Progenitor cell of endocrine pancreas (in vitro differentiated cells): ENCODE measurements around the gene PLEKHG4B. TPM values are rescaled to one million over a fixed set of nuclear protein-coding genes. Genes with fewer than 3 reads are reported as not detected.

Experiments used
- DNase-seq: peaks from one replicate; pipeline ENCODE4 v3.0.0; 2021; ENCODE audit warnings: low spot score; ENCODE audit not compliant: unreplicated experiment
- H3K27ac Mint-ChIP-seq: 2 replicates; pipeline ENCODE4 v1.8.0; 2021; ENCODE audit warnings: mild to moderate bottlenecking, moderate library complexity, mixed read lengths
- H3K27me3 Mint-ChIP-seq: 2 replicates; pipeline ENCODE4 v1.8.0; 2021; ENCODE audit warnings: mixed read lengths
- H3K36me3 Mint-ChIP-seq: 2 replicates; pipeline ENCODE4 v1.8.0; 2022; ENCODE audit warnings: mixed read lengths; ENCODE audit not compliant: insufficient read depth
- H3K4me1 Mint-ChIP-seq: 2 replicates; pipeline ENCODE4 v1.8.0; 2021; ENCODE audit warnings: low read depth, mixed read lengths
- H3K4me3 Mint-ChIP-seq: 2 replicates; pipeline ENCODE4 v1.8.0; 2021; ENCODE audit warnings: low read depth, mild to moderate bottlenecking, moderate library complexity, mixed read lengths
- H3K9me3 Mint-ChIP-seq: 2 replicates; pipeline ENCODE4 v1.8.0; 2021; ENCODE audit warnings: low read depth, mixed read lengths
- total RNA-seq: library from RNA; stranded (reverse); gene quantifications from 2 replicates; pipeline ENCODE4 v1.2.1, GENCODE V29; 2021
- TF ChIP-seq, protein P1 (sequence below): fragments of 200-600 bp; sonication (generic); IDR thresholded peaks from one replicate; pipeline ENCODE4 v1.5.0; 2021; ENCODE audit warnings: antibody characterized with exemption, mild to moderate bottlenecking; ENCODE audit not compliant: unreplicated experiment

The PLEKHG4B gene
- total RNA-seq, 1 donor from 2014 or later = 59.5 TPM

DNA sequence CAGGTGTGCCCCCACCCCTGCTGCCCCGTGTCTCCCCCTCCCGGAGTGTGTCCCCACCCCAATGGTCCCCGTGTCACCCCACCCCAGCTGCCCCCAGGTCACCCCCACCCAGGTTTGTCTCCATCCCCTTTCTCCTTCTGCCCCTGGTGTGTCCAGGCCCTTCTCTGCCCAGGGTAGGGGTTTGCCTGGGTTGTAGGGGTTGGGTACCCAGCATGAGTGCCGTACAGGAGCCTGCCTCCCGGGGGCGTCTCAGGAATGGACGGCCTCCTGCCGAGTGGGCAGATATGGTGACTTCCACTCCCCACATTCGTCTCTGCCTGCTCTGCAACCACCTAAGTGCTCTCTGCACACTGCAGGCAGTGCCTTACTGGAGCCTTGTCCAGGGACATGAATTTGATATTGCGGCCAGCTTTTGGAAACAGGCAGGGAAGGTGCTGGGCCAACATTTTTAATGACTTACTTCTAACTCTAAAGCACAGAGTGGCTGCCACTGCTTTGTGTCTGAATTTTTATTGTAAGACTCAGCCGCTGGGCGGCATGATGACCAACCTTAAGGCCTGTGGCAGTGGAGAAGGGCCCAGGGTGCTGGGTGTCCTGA is 106.0 kb downstream of the PLEKHG4B start:
- no peaks in the 10 kb centered on the region for H3K9me3 Mint-ChIP-seq
- peaks cover 2% of the 10 kb centered on the region for H3K36me3 Mint-ChIP-seq
- no peak overlapping the region for H3K4me3 Mint-ChIP-seq
- no peaks in the 10 kb centered on the region for H3K27me3 Mint-ChIP-seq
- TF ChIP-seq, protein P1, sequence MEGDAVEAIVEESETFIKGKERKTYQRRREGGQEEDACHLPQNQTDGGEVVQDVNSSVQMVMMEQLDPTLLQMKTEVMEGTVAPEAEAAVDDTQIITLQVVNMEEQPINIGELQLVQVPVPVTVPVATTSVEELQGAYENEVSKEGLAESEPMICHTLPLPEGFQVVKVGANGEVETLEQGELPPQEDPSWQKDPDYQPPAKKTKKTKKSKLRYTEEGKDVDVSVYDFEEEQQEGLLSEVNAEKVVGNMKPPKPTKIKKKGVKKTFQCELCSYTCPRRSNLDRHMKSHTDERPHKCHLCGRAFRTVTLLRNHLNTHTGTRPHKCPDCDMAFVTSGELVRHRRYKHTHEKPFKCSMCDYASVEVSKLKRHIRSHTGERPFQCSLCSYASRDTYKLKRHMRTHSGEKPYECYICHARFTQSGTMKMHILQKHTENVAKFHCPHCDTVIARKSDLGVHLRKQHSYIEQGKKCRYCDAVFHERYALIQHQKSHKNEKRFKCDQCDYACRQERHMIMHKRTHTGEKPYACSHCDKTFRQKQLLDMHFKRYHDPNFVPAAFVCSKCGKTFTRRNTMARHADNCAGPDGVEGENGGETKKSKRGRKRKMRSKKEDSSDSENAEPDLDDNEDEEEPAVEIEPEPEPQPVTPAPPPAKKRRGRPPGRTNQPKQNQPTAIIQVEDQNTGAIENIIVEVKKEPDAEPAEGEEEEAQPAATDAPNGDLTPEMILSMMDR = no peak
- no peaks in the 10 kb centered on the region for H3K4me1 Mint-ChIP-seq
- DNase-seq = no peak
- no peak overlapping the region for H3K27ac Mint-ChIP-seq

DNA sequence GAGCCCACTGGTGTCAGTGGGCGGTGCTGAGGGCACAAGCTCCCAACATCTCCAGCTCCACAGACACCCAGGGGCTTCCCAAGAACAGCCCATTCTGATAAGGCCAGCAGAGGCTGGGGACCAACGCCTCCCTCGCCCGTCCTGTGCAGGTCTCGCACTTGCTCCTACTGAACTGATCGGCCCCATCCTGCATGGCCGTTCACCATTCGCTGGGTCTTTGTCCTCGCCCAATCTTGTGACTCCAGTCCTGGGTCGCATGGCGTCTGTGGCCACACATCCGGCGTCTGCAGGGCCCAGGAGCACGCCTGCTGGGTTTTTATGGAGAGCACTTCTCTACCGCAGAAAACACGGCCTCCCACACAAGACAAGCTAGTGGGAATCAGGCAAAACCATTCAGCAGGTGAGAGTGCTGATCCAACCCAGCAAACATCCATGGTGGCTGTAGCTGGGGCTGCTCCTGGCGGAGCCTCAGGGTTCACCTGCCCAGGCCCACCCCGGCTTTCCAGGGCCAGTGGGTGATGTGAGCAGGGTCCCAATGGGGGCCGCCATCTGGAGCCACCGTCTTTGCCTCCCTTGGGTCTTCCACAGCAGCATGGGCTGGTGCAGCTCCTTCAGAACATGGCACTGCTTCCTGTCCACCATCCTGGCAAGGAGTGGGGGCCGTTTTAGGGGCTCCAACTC is 106.7 kb downstream of the PLEKHG4B start:
- no peak for DNase-seq
- H3K4me1 Mint-ChIP-seq = no peaks in the 10 kb centered on the region
- H3K27ac Mint-ChIP-seq = no peak overlapping the region
- no peaks in the 10 kb centered on the region for H3K27me3 Mint-ChIP-seq
- H3K36me3 Mint-ChIP-seq = peaks cover 5% of the 10 kb centered on the region
- H3K9me3 Mint-ChIP-seq = no peaks in the 10 kb centered on the region
- H3K4me3 Mint-ChIP-seq = no peak overlapping the region
- TF ChIP-seq, protein P1 = no peak

DNA sequence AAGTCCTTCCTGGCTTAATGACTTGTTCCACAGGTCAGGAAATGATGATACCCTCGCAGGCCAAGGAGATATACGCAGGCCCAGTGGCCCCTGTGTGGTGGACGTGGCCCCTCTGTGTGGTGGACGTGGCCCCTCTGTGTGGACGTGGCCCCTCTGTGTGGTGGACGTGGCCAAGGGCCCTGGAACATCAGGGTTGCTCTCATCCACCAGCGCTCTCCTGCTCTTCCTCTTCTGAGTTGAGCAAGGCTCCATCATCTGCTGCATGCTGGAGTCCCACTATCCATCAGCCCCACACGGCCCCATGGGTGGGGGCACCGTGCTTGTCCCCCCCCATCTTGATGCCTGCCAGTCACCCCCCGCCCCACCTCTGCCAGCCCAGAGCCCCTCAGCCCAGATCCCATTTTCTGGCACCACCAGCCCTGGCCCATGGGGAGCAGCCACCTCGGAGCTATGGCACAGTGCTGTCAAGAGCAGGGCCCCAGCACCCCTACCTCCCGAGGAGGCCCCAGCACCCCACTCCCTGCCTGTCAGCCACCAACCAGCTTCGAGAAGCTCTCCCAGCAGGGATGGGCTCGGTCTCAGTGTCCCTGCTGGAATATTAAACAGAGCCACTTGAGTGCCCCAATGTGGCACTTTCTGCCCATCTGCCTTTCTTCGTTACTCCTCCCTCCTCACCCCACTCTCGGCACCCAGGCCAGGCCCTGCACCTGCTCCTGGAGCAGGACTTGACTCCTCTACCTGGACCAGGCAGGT is 107.4 kb downstream of the PLEKHG4B start:
- Mint-ChIP-seq H3K9me3 (no peaks in the 10 kb centered on the region), H3K4me3 (no peak overlapping the region), H3K27me3 (no peaks in the 10 kb centered on the region), H3K4me1 (no peaks in the 10 kb centered on the region), H3K27ac (no peak overlapping the region), H3K36me3 (peaks cover 5% of the 10 kb centered on the region)
- TF ChIP-seq, protein P1 = no peak
- DNase-seq = no peak

DNA sequence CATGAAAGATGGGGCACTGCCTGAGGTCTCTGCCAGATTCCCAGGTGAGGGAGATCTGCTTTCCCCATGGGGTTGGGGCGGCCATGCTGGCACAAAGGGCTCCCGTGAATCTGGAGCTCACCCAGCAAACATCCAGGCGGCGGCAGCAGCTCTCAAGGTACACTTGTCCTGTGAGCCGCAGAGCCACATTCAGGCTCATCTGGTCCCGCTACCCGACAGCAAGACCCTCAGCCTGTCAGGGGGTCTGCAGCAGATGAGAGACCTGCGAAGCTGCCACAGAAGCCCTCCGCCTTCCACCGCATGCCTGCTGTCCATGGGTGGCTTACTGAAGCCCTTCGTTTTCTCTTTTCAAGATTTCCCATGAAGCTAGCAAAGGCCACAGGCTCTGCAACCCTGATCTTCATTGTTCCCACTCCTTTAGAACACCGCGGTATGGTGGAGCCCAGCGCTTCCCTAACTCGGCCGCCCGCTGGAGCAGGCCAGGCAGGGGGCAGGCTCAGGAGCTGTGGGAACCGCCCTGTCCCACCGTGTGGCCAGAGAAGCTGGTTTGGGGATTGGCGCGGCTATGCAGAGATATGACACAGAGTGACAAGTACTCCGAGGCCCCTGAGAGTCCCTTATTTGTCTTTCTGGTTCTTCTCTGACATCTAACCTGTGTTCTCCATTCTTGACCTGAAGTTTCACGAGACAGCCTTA is 108.1 kb downstream of the PLEKHG4B start:
- no peaks in the 10 kb centered on the region for H3K27me3 Mint-ChIP-seq
- no peak overlapping the region for H3K27ac Mint-ChIP-seq
- H3K4me1 Mint-ChIP-seq = no peaks in the 10 kb centered on the region
- no peak for DNase-seq
- peaks cover 9% of the 10 kb centered on the region for H3K36me3 Mint-ChIP-seq
- TF ChIP-seq, protein P1 = no peak
- no peak overlapping the region for H3K4me3 Mint-ChIP-seq
- no peaks in the 10 kb centered on the region for H3K9me3 Mint-ChIP-seq

GRCh38 chr5:200985-201384 is 109.0 kb downstream of the PLEKHG4B start:
- TF ChIP-seq, protein P1 = no peak
- Mint-ChIP-seq H3K4me3 (no peak overlapping the region), H3K9me3 (no peaks in the 10 kb centered on the region), H3K27me3 (no peaks in the 10 kb centered on the region), H3K36me3 (peaks cover 9% of the 10 kb centered on the region), H3K27ac (no peak overlapping the region), H3K4me1 (no peaks in the 10 kb centered on the region)
- DNase-seq = no peak
